ENCODE measurements around the gene PPP6R2.

DNA sequence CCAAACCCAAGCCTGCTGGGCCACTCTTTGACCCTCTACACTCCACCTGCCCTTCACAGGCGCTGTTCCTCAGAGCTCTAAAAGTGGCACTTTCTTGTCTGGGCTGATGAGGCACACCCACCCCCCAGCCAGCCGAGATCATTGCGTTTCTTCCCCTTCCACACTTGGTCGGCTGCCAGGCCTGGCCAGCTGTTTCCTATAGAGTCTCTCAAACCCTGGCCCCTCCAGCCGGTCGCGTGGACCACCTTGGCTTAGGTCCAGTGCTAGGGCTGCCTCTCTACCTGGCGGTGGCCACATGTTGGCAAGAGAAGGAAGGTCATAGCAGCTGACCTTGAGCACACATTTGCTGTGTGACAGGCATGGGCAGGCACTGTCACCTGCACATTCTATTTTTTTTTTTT lies 60.6 kb downstream of the PPP6R2 start:
- TF ChIP-seq, protein P1, sequence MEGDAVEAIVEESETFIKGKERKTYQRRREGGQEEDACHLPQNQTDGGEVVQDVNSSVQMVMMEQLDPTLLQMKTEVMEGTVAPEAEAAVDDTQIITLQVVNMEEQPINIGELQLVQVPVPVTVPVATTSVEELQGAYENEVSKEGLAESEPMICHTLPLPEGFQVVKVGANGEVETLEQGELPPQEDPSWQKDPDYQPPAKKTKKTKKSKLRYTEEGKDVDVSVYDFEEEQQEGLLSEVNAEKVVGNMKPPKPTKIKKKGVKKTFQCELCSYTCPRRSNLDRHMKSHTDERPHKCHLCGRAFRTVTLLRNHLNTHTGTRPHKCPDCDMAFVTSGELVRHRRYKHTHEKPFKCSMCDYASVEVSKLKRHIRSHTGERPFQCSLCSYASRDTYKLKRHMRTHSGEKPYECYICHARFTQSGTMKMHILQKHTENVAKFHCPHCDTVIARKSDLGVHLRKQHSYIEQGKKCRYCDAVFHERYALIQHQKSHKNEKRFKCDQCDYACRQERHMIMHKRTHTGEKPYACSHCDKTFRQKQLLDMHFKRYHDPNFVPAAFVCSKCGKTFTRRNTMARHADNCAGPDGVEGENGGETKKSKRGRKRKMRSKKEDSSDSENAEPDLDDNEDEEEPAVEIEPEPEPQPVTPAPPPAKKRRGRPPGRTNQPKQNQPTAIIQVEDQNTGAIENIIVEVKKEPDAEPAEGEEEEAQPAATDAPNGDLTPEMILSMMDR (IDR thresholded peaks at IDR 0.05), result no peak
- TF ChIP-seq EP300 (IDR thresholded peaks at IDR 0.05), result no peak
- no peak for TF ChIP-seq POLR2A (IDR thresholded peaks at IDR 0.05)
- TF ChIP-seq POLR2AphosphoS5 (IDR thresholded peaks at IDR 0.05), result no peak
